GM23248 (cell line): ENCODE measurements around the gene IL1RAPL2. TPM values are rescaled to one million over a fixed set of nuclear protein-coding genes. Genes with fewer than 3 reads are reported as not detected.

ENCODE experiments used
- DNase-seq: peaks from one replicate; pipeline ENCODE4 v3.0.0-alpha.2; 2015
- H2AFZ ChIP-seq: fragments of 200-600 bp; sonication (generic); 2 replicates; pipeline ENCODE4 v1.6.1; 2016; ENCODE audit warnings: antibody characterized with exemption
- H3F3A ChIP-seq: fragments of 200-600 bp; sonication (generic); 2 replicates; pipeline ENCODE4 v1.6.1; 2016; ENCODE audit warnings: mild to moderate bottlenecking, antibody characterized with exemption, mixed run types; ENCODE audit not compliant: insufficient read depth
- H3K27ac ChIP-seq: fragments of 200-600 bp; sonication (generic); 2 replicates; pipeline ENCODE4 v1.5.1; 2016; ENCODE audit warnings: mild to moderate bottlenecking
- H3K27me3 ChIP-seq: fragments of 200-600 bp; sonication (generic); replicated peaks from 2 replicates; pipeline ENCODE4 v1.6.1; 2016; ENCODE audit warnings: mild to moderate bottlenecking; ENCODE audit not compliant: insufficient read depth
- H3K36me3 ChIP-seq: fragments of 200-600 bp; sonication (generic); 2 replicates; pipeline ENCODE4 v1.6.1; 2016; ENCODE audit warnings: low read depth, mild to moderate bottlenecking
- H3K4me1 ChIP-seq: fragments of 200-600 bp; sonication (generic); 2 replicates; pipeline ENCODE4 v1.6.1; 2016; ENCODE audit warnings: mild to moderate bottlenecking; ENCODE audit not compliant: insufficient read depth
- H3K4me2 ChIP-seq: fragments of 200-600 bp; sonication (generic); one replicate; pipeline ENCODE4 v1.6.1; 2016; ENCODE audit warnings: mild to moderate bottlenecking; ENCODE audit not compliant: unreplicated experiment
- H3K4me3 ChIP-seq: fragments of 200-600 bp; sonication (generic); 2 replicates; pipeline ENCODE4 v1.5.1; 2016; ENCODE audit warnings: mild to moderate bottlenecking
- H3K79me2 ChIP-seq: fragments of 200-600 bp; sonication (generic); 2 replicates; pipeline ENCODE4 v1.6.1; 2016; ENCODE audit warnings: mild to moderate bottlenecking; ENCODE audit not compliant: insufficient read depth
- H3K9ac ChIP-seq: fragments of 200-600 bp; sonication (generic); 2 replicates; pipeline ENCODE4 v1.6.1; 2016; ENCODE audit warnings: mild to moderate bottlenecking
- H3K9me2 ChIP-seq: fragments of 200-600 bp; sonication (generic); 2 replicates; pipeline ENCODE4 v1.6.1; 2016; ENCODE audit warnings: mixed run types, mild to moderate bottlenecking, moderate library complexity; ENCODE audit not compliant: insufficient read depth
- H3K9me3 ChIP-seq: fragments of 200-600 bp; sonication (generic); one replicate; pipeline ENCODE4 v1.6.1; 2017; ENCODE audit warnings: low read depth
- H4K20me1 ChIP-seq: fragments of 200-600 bp; sonication (generic); 2 replicates; pipeline ENCODE4 v1.6.0; 2016; ENCODE audit not compliant: insufficient read depth
- EZH2 ChIP-seq: fragments of 200-600 bp; sonication (generic); IDR thresholded peaks from 2 replicates; pipeline ENCODE4 v1.6.1; 2018; ENCODE audit warnings: antibody characterized with exemption, mild to moderate bottlenecking; ENCODE audit not compliant: insufficient read depth, poor library complexity, severe bottlenecking
- EZH2phosphoT487 ChIP-seq: fragments of 200-600 bp; sonication (generic); IDR thresholded peaks from 2 replicates; pipeline ENCODE4 v1.6.1; 2018; ENCODE audit warnings: antibody characterized with exemption, moderate library complexity, mild to moderate bottlenecking, low read depth; ENCODE audit not compliant: insufficient read depth
- WGBS, 2 experiments: methylation state at CpG; one replicate each; pipeline ENCODE4 v1.1.6; 2015 to 2017; ENCODE audit warnings: low lambda C conversion rate in 2 of 2, low coverage in 1 of 2; ENCODE audit errors: missing lambda C conversion rate in 2 of 2; 5-methylcytosine and 5-hydroxymethylcytosine counted together
- in situ Hi-C: fragments of 300-500 bp; cut with MboI; formaldehyde crosslinking; loops from 2 replicates; pipeline ENCODE4 v1.15.0; 2020
- polyA plus RNA-seq: library from polyadenylated mRNA; unstranded; fragments of >200 nt; fragmentation: Nextera tagmentation; extraction: Ambion mirVana; gene quantifications from 2 replicates; pipeline ENCODE4 v1.2.1, GENCODE V29; 2016
- total RNA-seq: library from RNA; depleted of rRNA; stranded (reverse); fragments of >200 nt; shearing (Covaris generic); gene quantifications from 2 replicates; pipeline ENCODE4 v1.2.3, GENCODE V29; 2014

IL1RAPL2 gene
- total and polyA plus RNA-seq, 2 experiments from 2014 or later: not detected

- in situ Hi-C loops: no loop called here
- Histone ChIP-seq H3F3A (no peaks in the 10 kb centered on the region), H3K79me2 (no peaks in the 10 kb centered on the region), H3K36me3 (no peaks in the 10 kb centered on the region), H3K4me1 (no peaks in the 10 kb centered on the region), H3K27me3 (no peaks in the 10 kb centered on the region; the same call in 1 of the 2 replicates), H3K27ac (no peak overlapping the region), H2AFZ (no peak overlapping the region), H3K9me2 (no peaks in the 10 kb centered on the region), H3K9ac (no peak overlapping the region), H3K9me3 (no peaks in the 10 kb centered on the region), H3K4me2 (no peak overlapping the region), H4K20me1 (no peaks in the 10 kb centered on the region), H3K4me3 (no peak overlapping the region)
- WGBS, 2 experiments: 1 to 2% methylated on average over 17 to 23 of the region's 23 CpGs
- TF ChIP-seq EZH2phosphoT487 (no peak), EZH2 (no peak)
- no peak for DNase-seq
These were observed 2.4 kb downstream of the IL1RAPL2 start for GRCh38 chrX:104568304-104568915.

- Histone ChIP-seq H3K4me3 (no peak overlapping the region), H3K79me2 (no peaks in the 10 kb centered on the region), H3K9me2 (no peaks in the 10 kb centered on the region), H4K20me1 (no peaks in the 10 kb centered on the region), H3K9ac (no peak overlapping the region), H3K36me3 (no peaks in the 10 kb centered on the region), H3K9me3 (no peaks in the 10 kb centered on the region), H3F3A (no peaks in the 10 kb centered on the region), H3K27ac (no peak overlapping the region), H3K27me3 (no peaks in the 10 kb centered on the region), H2AFZ (no peak overlapping the region), H3K4me1 (no peaks in the 10 kb centered on the region), H3K4me2 (no peak overlapping the region)
- WGBS, 2 experiments: 11 to 47% methylated on average over 1 to 2 of the region's 2 CpGs
- no peak for DNase-seq
- in situ Hi-C loops: no loop called here
- TF ChIP-seq EZH2 (no peak), EZH2phosphoT487 (no peak)
These were observed 52.3 kb downstream of the IL1RAPL2 start for GRCh38 chrX:104618106-104618895.

- H3K27ac ChIP-seq: no peak overlapping the region
- no peaks in the 10 kb centered on the region for H3K79me2 ChIP-seq
- H4K20me1 ChIP-seq: no peaks in the 10 kb centered on the region
- H2AFZ ChIP-seq: no peak overlapping the region
- WGBS, 2 experiments: 0 to 9% methylated on average over 1 of the region's 1 CpG
- no peak overlapping the region for H3K9ac ChIP-seq
- no peaks in the 10 kb centered on the region for H3K36me3 ChIP-seq
- H3K4me3 ChIP-seq: no peak overlapping the region
- H3K9me3 ChIP-seq: no peaks in the 10 kb centered on the region
- H3F3A ChIP-seq: no peaks in the 10 kb centered on the region
- in situ Hi-C loops: no loop called here
- no peak overlapping the region for H3K4me2 ChIP-seq
- H3K4me1 ChIP-seq: no peaks in the 10 kb centered on the region
- no peak for TF ChIP-seq EZH2phosphoT487
- TF ChIP-seq EZH2: no peak
- H3K27me3 ChIP-seq: no peaks in the 10 kb centered on the region
- H3K9me2 ChIP-seq: no peaks in the 10 kb centered on the region
- DNase-seq: no peak
These were observed 55.8 kb downstream of the IL1RAPL2 start for GRCh38 chrX:104621781-104622180.

GRCh38 chrX:104641176-104641575 is 75.2 kb downstream of the IL1RAPL2 start:
- Histone ChIP-seq H4K20me1 (no peaks in the 10 kb centered on the region), H3K79me2 (no peaks in the 10 kb centered on the region), H2AFZ (no peak overlapping the region), H3F3A (no peaks in the 10 kb centered on the region), H3K4me2 (no peak overlapping the region), H3K9ac (no peak overlapping the region), H3K36me3 (no peaks in the 10 kb centered on the region), H3K9me2 (no peaks in the 10 kb centered on the region), H3K27me3 (no peaks in the 10 kb centered on the region), H3K4me1 (no peaks in the 10 kb centered on the region), H3K4me3 (no peak overlapping the region), H3K9me3 (no peaks in the 10 kb centered on the region), H3K27ac (no peak overlapping the region)
- WGBS, 2 experiments: 45 to 62% methylated on average over 3 to 4 of the region's 4 CpGs
- no peak for TF ChIP-seq EZH2phosphoT487
- TF ChIP-seq EZH2: no peak
- in situ Hi-C loops: no loop called here
- DNase-seq: no peak
